Smooth muscle cell (in vitro differentiated cells): ENCODE data around the gene SCN3A. TPM values are rescaled to one million over a fixed set of nuclear protein-coding genes. Genes with fewer than 3 reads are reported as not detected.

Experiments used
- DNase-seq: peaks from one replicate; lab custom pipeline; 2025; ENCODE audit not compliant: unreplicated experiment; lab: John Stamatoyannopoulos, UW
- H2AFZ ChIP-seq: fragments of 200-600 bp; sonication (generic); 2 replicates; pipeline ENCODE4 v1.6.0; 2016; ENCODE audit warnings: antibody characterized with exemption, low read depth, mild to moderate bottlenecking
- H3F3A ChIP-seq: fragments of 200-600 bp; sonication (generic); 2 replicates; pipeline ENCODE4 v1.6.0; 2017; ENCODE audit warnings: antibody characterized with exemption, low read depth
- H3K27ac ChIP-seq: fragments of 200-600 bp; sonication (generic); 2 replicates; pipeline ENCODE4 v1.5.1; 2016; ENCODE audit warnings: low read depth, mild to moderate bottlenecking
- H3K27me3 ChIP-seq: fragments of 200-600 bp; sonication (generic); 2 replicates; pipeline ENCODE4 v1.6.1; 2016; ENCODE audit warnings: low read depth, mild to moderate bottlenecking
- H3K36me3 ChIP-seq: fragments of 200-600 bp; sonication (generic); 2 replicates; pipeline ENCODE4 v1.5.1; 2016; ENCODE audit warnings: low read depth
- H3K4me1 ChIP-seq: fragments of 200-600 bp; sonication (generic); 2 replicates; pipeline ENCODE4 v1.5.1; 2016; ENCODE audit warnings: low read depth
- H3K4me2 ChIP-seq: fragments of 200-600 bp; sonication (generic); 2 replicates; pipeline ENCODE4 v1.6.0; 2016; ENCODE audit warnings: mild to moderate bottlenecking
- H3K4me3 ChIP-seq: fragments of 200-600 bp; sonication (generic); 2 replicates; pipeline ENCODE4 v1.5.1; 2016; ENCODE audit warnings: mild to moderate bottlenecking
- H3K79me2 ChIP-seq: fragments of 200-600 bp; sonication (generic); 2 replicates; pipeline ENCODE4 v1.6.0; 2016; ENCODE audit warnings: low read depth, mild to moderate bottlenecking
- H3K9ac ChIP-seq: fragments of 200-600 bp; sonication (generic); 2 replicates; pipeline ENCODE4 v1.6.0; 2016; ENCODE audit warnings: low read depth
- H3K9me3 ChIP-seq: fragments of 200-600 bp; sonication (generic); replicated peaks from 2 replicates; pipeline ENCODE4 v1.5.1; 2016; ENCODE audit warnings: low read depth
- H4K20me1 ChIP-seq: fragments of 200-600 bp; sonication (generic); 2 replicates; pipeline ENCODE4 v1.6.0; 2016; ENCODE audit warnings: low read depth
- CTCF ChIP-seq: fragments of 200-600 bp; sonication (generic); IDR thresholded peaks from 2 replicates; pipeline ENCODE4 v1.5.1; 2017; ENCODE audit warnings: borderline replicate concordance, mild to moderate bottlenecking, antibody characterized with exemption; ENCODE audit not compliant: insufficient read depth, poor library complexity, severe bottlenecking
- WGBS: methylation state at CpG from one replicate; pipeline ENCODE4 v1.1.7; 2016; ENCODE audit warnings: low lambda C conversion rate; 5-methylcytosine and 5-hydroxymethylcytosine counted together
- polyA plus RNA-seq: library from polyadenylated mRNA; unstranded; fragments of >200 nt; fragmentation: Nextera tagmentation; extraction: Ambion mirVana; gene quantifications from 2 replicates; pipeline ENCODE4 v1.2.1, GENCODE V29; 2016
- total RNA-seq: library from RNA; depleted of rRNA; stranded (reverse); fragments of >200 nt; gene quantifications from 2 replicates; pipeline ENCODE4 v1.2.3, GENCODE V29; 2014

Gene SCN3A
- total and polyA plus RNA-seq, 2 experiments from 2014 or later = not detected

DNA sequence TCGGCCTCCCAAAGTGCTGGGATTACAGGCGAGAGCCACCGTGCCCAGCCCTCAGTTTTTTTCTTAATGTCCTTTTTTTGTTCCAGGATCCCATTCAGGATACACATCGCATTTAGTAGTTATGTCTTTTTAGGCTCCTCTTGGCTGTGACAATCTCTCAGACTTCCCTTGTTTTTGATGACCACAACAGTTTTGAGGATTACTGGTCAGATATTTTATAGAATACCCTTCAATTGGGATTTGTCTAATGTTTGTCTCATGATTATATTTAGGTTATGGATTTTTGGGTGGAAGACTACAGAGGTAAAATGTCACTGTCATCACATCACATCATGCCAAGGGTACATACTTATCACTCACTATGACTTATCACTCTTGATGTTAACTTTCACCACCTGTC lies 46.7 kb downstream of the SCN3A start:
- H4K20me1 ChIP-seq = no peaks in the 10 kb centered on the region
- H3F3A ChIP-seq = no peaks in the 10 kb centered on the region
- DNase-seq = no peak
- no peaks in the 10 kb centered on the region for H3K9me3 ChIP-seq
- TF ChIP-seq CTCF = no peak
- H3K27me3 ChIP-seq = no peaks in the 10 kb centered on the region
- no peak overlapping the region for H3K27ac ChIP-seq
- no peaks in the 10 kb centered on the region for H3K79me2 ChIP-seq
- H3K36me3 ChIP-seq = no peaks in the 10 kb centered on the region
- H3K4me1 ChIP-seq = no peaks in the 10 kb centered on the region
- no peak overlapping the region for H2AFZ ChIP-seq
- H3K4me3 ChIP-seq = no peak overlapping the region
- H3K4me2 ChIP-seq = no peak overlapping the region
- 96% methylated on average over 4 of the region's 4 CpGs for WGBS
- H3K9ac ChIP-seq = no peak overlapping the region

DNA sequence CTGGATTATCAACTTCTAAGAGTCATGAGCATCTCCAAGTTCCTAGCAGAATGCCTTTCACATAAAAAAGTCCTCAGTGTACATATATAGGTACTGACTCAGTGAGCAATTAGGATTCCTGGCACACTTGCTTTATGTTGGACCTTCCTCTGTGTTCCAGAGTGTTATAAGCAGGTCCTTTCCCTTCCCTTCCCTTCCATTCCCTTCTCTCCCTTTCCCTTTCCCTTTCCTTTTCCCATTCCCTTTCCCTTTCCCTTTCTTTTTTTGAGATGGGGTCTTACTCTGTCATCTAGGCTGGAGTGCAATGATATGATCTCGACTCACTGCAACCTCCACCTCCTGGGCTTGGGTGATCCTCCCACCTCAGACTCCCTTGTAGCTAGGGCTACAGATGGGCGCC lies 48.7 kb downstream of the SCN3A start:
- Histone ChIP-seq H3K27ac (no peak overlapping the region), H4K20me1 (no peaks in the 10 kb centered on the region), H2AFZ (no peak overlapping the region), H3K4me1 (no peaks in the 10 kb centered on the region), H3K4me3 (no peak overlapping the region), H3F3A (no peaks in the 10 kb centered on the region), H3K4me2 (no peak overlapping the region), H3K27me3 (peaks cover 5% of the 10 kb centered on the region), H3K36me3 (no peaks in the 10 kb centered on the region), H3K79me2 (no peaks in the 10 kb centered on the region), H3K9me3 (no peaks in the 10 kb centered on the region), H3K9ac (no peak overlapping the region)
- no peak for DNase-seq
- WGBS = 95% methylated on average over 2 of the region's 2 CpGs
- no peak for TF ChIP-seq CTCF

DNA sequence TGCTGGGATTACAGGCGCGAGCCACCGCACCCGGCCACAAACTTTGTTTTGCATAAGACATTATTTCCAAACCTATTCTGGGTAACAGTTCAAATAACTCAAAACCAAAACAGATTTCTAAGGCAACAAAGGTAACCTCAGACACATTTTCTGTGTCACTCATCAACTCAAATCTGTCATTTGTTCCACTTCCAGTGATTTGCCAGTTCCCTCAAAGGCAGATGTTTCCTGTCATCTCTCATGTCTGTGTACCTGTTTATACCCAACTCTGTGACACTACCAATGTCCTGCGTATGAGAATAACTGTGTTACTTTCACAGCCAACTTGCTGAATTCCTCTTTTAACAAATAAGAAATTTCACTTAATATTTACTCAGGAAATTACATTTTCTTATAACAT lies 54.4 kb downstream of the SCN3A start:
- TF ChIP-seq CTCF = no peak
- Histone ChIP-seq H3K4me3 (no peak overlapping the region), H3F3A (no peaks in the 10 kb centered on the region), H4K20me1 (no peaks in the 10 kb centered on the region), H2AFZ (no peak overlapping the region), H3K27me3 (peaks cover 5% of the 10 kb centered on the region), H3K27ac (no peak overlapping the region), H3K4me1 (no peaks in the 10 kb centered on the region), H3K4me2 (no peak overlapping the region), H3K36me3 (no peaks in the 10 kb centered on the region), H3K79me2 (no peaks in the 10 kb centered on the region), H3K9me3 (no peaks in the 10 kb centered on the region), H3K9ac (no peak overlapping the region)
- 94% methylated on average over 5 of the region's 5 CpGs for WGBS
- DNase-seq = no peak

DNA sequence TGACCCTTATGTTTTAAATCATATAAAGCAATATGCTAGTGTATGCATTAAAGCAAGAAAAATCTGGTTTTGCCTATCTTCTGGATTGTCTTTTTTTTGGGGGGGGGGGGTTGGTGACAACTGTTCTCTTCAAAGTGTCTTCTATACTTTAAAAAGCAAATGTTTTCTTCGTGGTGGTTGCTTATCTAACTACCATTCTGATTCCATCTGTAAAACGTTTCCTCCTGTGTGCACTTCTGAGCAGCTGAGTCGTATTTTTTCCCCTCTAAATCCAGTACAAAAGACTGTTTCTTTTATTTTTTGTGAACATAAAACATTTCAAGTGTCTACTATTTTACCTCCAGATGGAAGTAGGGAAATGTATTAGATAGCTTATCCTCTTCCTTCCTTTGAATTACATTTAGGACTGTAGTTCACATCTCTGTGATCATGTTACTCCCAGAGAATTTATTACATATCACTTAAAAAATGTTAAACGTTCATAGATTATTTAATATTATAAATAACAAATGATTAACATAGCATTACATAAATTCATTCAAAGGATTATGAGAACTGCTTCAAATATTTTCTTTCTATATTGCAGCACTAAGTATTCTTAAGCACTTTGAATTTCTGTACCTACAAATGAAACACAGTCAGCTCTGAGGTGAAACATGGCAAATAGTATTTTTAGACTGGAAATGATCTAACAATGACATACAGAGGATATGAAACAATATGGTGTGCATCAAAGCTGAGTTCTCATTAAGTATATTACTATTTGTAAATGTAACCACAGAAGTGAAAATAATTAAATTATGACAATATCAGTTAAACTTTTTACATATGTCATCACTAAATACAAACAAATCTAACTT lies 56.4 kb downstream of the SCN3A start:
- Histone ChIP-seq H3K27me3 (peaks cover 5% of the 10 kb centered on the region), H2AFZ (no peak overlapping the region), H3K4me2 (no peak overlapping the region), H3K27ac (no peak overlapping the region), H3K36me3 (no peaks in the 10 kb centered on the region), H3K4me1 (no peaks in the 10 kb centered on the region), H3K9ac (no peak overlapping the region), H3K4me3 (no peak overlapping the region), H3F3A (no peaks in the 10 kb centered on the region), H3K79me2 (no peaks in the 10 kb centered on the region), H4K20me1 (no peaks in the 10 kb centered on the region), H3K9me3 (no peaks in the 10 kb centered on the region)
- DNase-seq = no peak
- WGBS = 40% methylated on average over 4 of the region's 4 CpGs
- no peak for TF ChIP-seq CTCF
